H9 (cell line): ENCODE results near the gene ITGB6. TPM values are rescaled to one million over a fixed set of nuclear protein-coding genes. Genes with fewer than 3 reads are reported as not detected.

Experiments
- DNase-seq: peaks from one replicate; pipeline ENCODE4 v3.0.0-alpha.2; 2017
- H2AFZ ChIP-seq: one replicate; pipeline ENCODE4 v1.6.1; 2013; ENCODE audit warnings: mild to moderate bottlenecking, low read length, control low read depth, moderate library complexity
- H2AK5ac ChIP-seq: 2 replicates; pipeline ENCODE4 v1.6.1; 2013; ENCODE audit warnings: low read length, control low read depth, mixed read lengths; ENCODE audit not compliant: insufficient read length
- H2BK120ac ChIP-seq: one replicate; pipeline ENCODE4 v1.6.1; 2013; ENCODE audit warnings: low read depth, mild to moderate bottlenecking, low read length, control low read depth, inconsistent platforms; ENCODE audit not compliant: poor library complexity, severe bottlenecking
- H2BK12ac ChIP-seq: 2 replicates; pipeline ENCODE4 v1.6.1; 2013; ENCODE audit warnings: low read length, control low read depth, mixed read lengths, low read depth; ENCODE audit not compliant: insufficient read length
- H2BK15ac ChIP-seq: 2 replicates; pipeline ENCODE4 v1.6.1; 2013; ENCODE audit warnings: low read depth, low read length, control low read depth
- H2BK20ac ChIP-seq: one replicate; pipeline ENCODE4 v1.6.1; 2013; ENCODE audit warnings: low read depth, mild to moderate bottlenecking, low read length, control low read depth, inconsistent platforms; ENCODE audit not compliant: poor library complexity, severe bottlenecking
- H2BK5ac ChIP-seq: 2 replicates; pipeline ENCODE4 v1.6.1; 2013; ENCODE audit warnings: low read length, control low read depth, mixed read lengths; ENCODE audit not compliant: insufficient read length
- H3K14ac ChIP-seq: 2 replicates; pipeline ENCODE4 v1.6.1; 2013; ENCODE audit warnings: low read length, control low read depth; ENCODE audit not compliant: insufficient read depth
- H3K18ac ChIP-seq: 2 replicates; pipeline ENCODE4 v1.6.1; 2013; ENCODE audit warnings: low read depth, mild to moderate bottlenecking, mixed read lengths, low read length, control low read depth; ENCODE audit not compliant: insufficient read length
- H3K23ac ChIP-seq: 2 replicates; pipeline ENCODE4 v1.6.1; 2013; ENCODE audit warnings: low read length, control low read depth, mixed read lengths, low read depth; ENCODE audit not compliant: insufficient read length
- H3K23me2 ChIP-seq: 2 replicates; pipeline ENCODE4 v1.6.1; 2013; ENCODE audit warnings: low read depth, mild to moderate bottlenecking, mixed read lengths, low read length, control low read depth; ENCODE audit not compliant: insufficient read length, poor library complexity, severe bottlenecking
- H3K27ac ChIP-seq: 2 replicates; pipeline ENCODE4 v1.5.1; 2013; ENCODE audit warnings: low read length, control low read depth, mixed read lengths, low read depth; ENCODE audit not compliant: insufficient read length
- H3K27me3 ChIP-seq: 2 replicates; pipeline ENCODE4 v1.6.1; 2013; ENCODE audit warnings: low read length, control low read depth, inconsistent platforms; ENCODE audit not compliant: insufficient read depth
- H3K4ac ChIP-seq: 2 replicates; pipeline ENCODE4 v1.6.1; 2013; ENCODE audit warnings: low read depth, mild to moderate bottlenecking, control low read depth, inconsistent platforms, low read length, moderate library complexity
- H3K4me1 ChIP-seq: 2 replicates; pipeline ENCODE4 v1.6.1; 2013; ENCODE audit warnings: low read length, control low read depth, inconsistent platforms; ENCODE audit not compliant: insufficient read depth
- H3K4me2 ChIP-seq: 2 replicates; pipeline ENCODE4 v1.6.1; 2013; ENCODE audit warnings: low read length, control low read depth, mixed read lengths; ENCODE audit not compliant: insufficient read length, insufficient read depth
- H3K56ac ChIP-seq: 2 replicates; pipeline ENCODE4 v1.6.1; 2013; ENCODE audit warnings: low read depth, mild to moderate bottlenecking, mixed read lengths, low read length, control low read depth; ENCODE audit not compliant: insufficient read length
- H3K79me1 ChIP-seq: 2 replicates; pipeline ENCODE4 v1.6.1; 2013; ENCODE audit warnings: low read depth, mild to moderate bottlenecking, moderate library complexity, low read length, control low read depth, inconsistent platforms; ENCODE audit not compliant: insufficient read depth, poor library complexity, severe bottlenecking
- H3K79me2 ChIP-seq: 2 replicates; pipeline ENCODE4 v1.6.1; 2013; ENCODE audit warnings: low read length, control low read depth, inconsistent platforms; ENCODE audit not compliant: insufficient read depth
- H3K9ac ChIP-seq: 2 replicates; pipeline ENCODE4 v1.6.1; 2013; ENCODE audit warnings: low read length, control low read depth, mixed read lengths; ENCODE audit not compliant: insufficient read length; ENCODE audit errors: extremely low read depth
- H3K9me3 ChIP-seq: one replicate; pipeline ENCODE4 v1.6.1; 2013; ENCODE audit warnings: low read depth, low read length, inconsistent platforms; ENCODE audit not compliant: control insufficient read depth
- H3T11ph ChIP-seq: one replicate; pipeline ENCODE4 v1.6.1; 2013; ENCODE audit warnings: mild to moderate bottlenecking, low read length, control low read depth, inconsistent platforms
- H4K20me1 ChIP-seq: one replicate; pipeline ENCODE4 v1.6.1; 2013; ENCODE audit not compliant: control insufficient read depth, insufficient read length, insufficient read depth
- H4K5ac ChIP-seq: 2 replicates; pipeline ENCODE4 v1.6.1; 2013; ENCODE audit warnings: low read depth, mild to moderate bottlenecking, mixed read lengths, low read length, control low read depth; ENCODE audit not compliant: insufficient read length
- H4K8ac ChIP-seq: replicated peaks from 2 replicates; pipeline ENCODE4 v1.6.1; 2013; ENCODE audit warnings: low read length, control low read depth, mixed read lengths, low read depth; ENCODE audit not compliant: insufficient read length
- H4K91ac ChIP-seq: 2 replicates; pipeline ENCODE4 v1.6.1; 2013; ENCODE audit warnings: low read depth, mild to moderate bottlenecking, moderate library complexity, mixed read lengths, low read length, control low read depth; ENCODE audit not compliant: insufficient read length
- H3K27ac Mint-ChIP-seq, 3 experiments: 2 replicates in 2 of 3; 3 replicates in 1 of 3; pipeline ENCODE4 v1.8.0; 2020 to 2021; ENCODE audit warnings: mixed read lengths in 3 of 3, mild to moderate bottlenecking in 1 of 3, moderate library complexity in 1 of 3
- H3K27me3 Mint-ChIP-seq: 2 replicates; pipeline ENCODE4 v1.8.0; 2021; ENCODE audit warnings: low read depth, mild to moderate bottlenecking, moderate library complexity, mixed read lengths
- H3K36me3 Mint-ChIP-seq, 3 experiments: 2 replicates in 2 of 3; 3 replicates in 1 of 3; pipeline ENCODE4 v1.8.0; 2020 to 2021; ENCODE audit warnings: low read depth in 3 of 3, mixed read lengths in 3 of 3; ENCODE audit not compliant: insufficient read depth in 1 of 3
- H3K4me1 Mint-ChIP-seq, 2 experiments: 2 replicates each; pipeline ENCODE4 v1.8.0; 2020; ENCODE audit warnings: mixed read lengths in 2 of 2
- H3K4me3 Mint-ChIP-seq, 2 experiments: 2 replicates in 1 of 2; 3 replicates in 1 of 2; pipeline ENCODE4 v1.8.0; 2020 to 2021; ENCODE audit warnings: mild to moderate bottlenecking in 2 of 2, mixed read lengths in 2 of 2, moderate library complexity in 1 of 2
- H3K9me3 Mint-ChIP-seq, 2 experiments: 2 replicates in 1 of 2; 3 replicates in 1 of 2; pipeline ENCODE4 v1.8.0; 2020; ENCODE audit warnings: mild to moderate bottlenecking in 2 of 2, mixed read lengths in 2 of 2, moderate library complexity in 1 of 2
- CTCF ChIP-seq: fragments of 200-600 bp; sonication (generic); conservative IDR thresholded peaks from 3 replicates; pipeline ENCODE4 v1.8.0; 2021; ENCODE audit warnings: antibody characterized with exemption, mild to moderate bottlenecking
- WGBS: extraction: QIAGEN DNeasy Blood & Tissue Kit; methylation state at CpG from one replicate; pipeline ENCODE4 v1.1.7; 2013; ENCODE audit warnings: missing lambda C conversion rate, low lambda C conversion rate, mixed read lengths; ENCODE audit not compliant: insufficient read length; ENCODE audit errors: extremely low coverage; 5-methylcytosine and 5-hydroxymethylcytosine counted together
- total RNA-seq: library from RNA; stranded (reverse); gene quantifications from 2 replicates; pipeline ENCODE4 v1.2.1, GENCODE V29; 2021

Gene ITGB6
- total RNA-seq, 1 experiment from 2014 or later = not detected

GRCh38 chr2:160051371-160051800 is 148.7 kb downstream of the ITGB6 start:
- Histone ChIP-seq H3K27me3 (no peaks in the 10 kb centered on the region), H3K23me2 (no peaks in the 10 kb centered on the region), H4K5ac (no peak overlapping the region), H3K4ac (no peak overlapping the region), H2BK15ac (no peak overlapping the region), H4K8ac (no peak overlapping the region), H3K56ac (no peak overlapping the region), H3K23ac (no peak overlapping the region), H3K9me3 (no peaks in the 10 kb centered on the region), H3K4me1 (peaks cover 2% of the 10 kb centered on the region; the same call in 1 of the 2 replicates), H2AK5ac (no peak overlapping the region), H2BK5ac (no peak overlapping the region), H3K14ac (no peak overlapping the region), H3K79me2 (no peaks in the 10 kb centered on the region), H3T11ph (no peak overlapping the region), H3K27ac (no peak overlapping the region), H3K9ac (no peak overlapping the region), H4K20me1 (no peaks in the 10 kb centered on the region), H2BK12ac (no peak overlapping the region), H3K4me2 (no peak overlapping the region), H4K91ac (no peak overlapping the region), H3K79me1 (no peaks in the 10 kb centered on the region), H2AFZ (no peak overlapping the region), H2BK20ac (no peak overlapping the region), H2BK120ac (no peak overlapping the region), H3K18ac (no peak overlapping the region)
- Mint-ChIP-seq H3K27ac (no peak overlapping the region), H3K36me3 (no peaks in the 10 kb centered on the region), H3K4me3 (no peak overlapping the region), H3K9me3 (no peaks in the 10 kb centered on the region), H3K27me3 (peaks cover 2% of the 10 kb centered on the region; the same call in 1 of the 2 replicates), H3K4me1 (peaks cover 29 to 36% of the 10 kb centered on the region in 2 experiments)
- DNase-seq = no peak
- no peak for TF ChIP-seq CTCF
- no CpG with 5 or more reads among the region's 3 CpGs for WGBS
